DMS114 treated with DMSO at 0.1 percent for 48 hours (cell line): ENCODE measurements around the gene RGS14.
"Not testable (repeated sequence)": the region's sequence is repeated elsewhere in the genome, so short reads cannot be mapped to it uniquely, and the experiment has no call there.

ENCODE experiments used
- DNase-seq: peaks from one replicate; lab custom pipeline; 2025; ENCODE audit not compliant: unreplicated experiment; lab: John Stamatoyannopoulos, UW

Gene RGS14

DNA sequence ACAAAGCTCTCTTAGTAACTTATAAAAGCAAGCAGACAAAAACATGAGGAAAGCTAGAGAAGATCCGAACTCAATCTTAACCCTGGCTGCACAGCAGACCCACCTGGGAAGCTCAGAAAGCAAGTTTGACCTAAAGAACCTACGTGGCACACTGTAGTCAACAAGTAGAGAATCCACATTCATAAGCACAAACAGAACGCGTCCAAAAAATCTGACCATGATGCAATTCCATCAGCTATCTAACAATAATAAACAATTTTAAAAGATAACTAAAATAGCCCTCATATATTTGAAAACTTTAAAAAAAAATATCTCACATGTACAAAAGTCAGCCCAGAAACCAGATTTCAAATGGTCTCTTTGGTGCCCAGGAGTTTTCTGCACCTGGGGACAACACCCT lies 10.9 kb upstream of the RGS14 start:
- no peak for DNase-seq

DNA sequence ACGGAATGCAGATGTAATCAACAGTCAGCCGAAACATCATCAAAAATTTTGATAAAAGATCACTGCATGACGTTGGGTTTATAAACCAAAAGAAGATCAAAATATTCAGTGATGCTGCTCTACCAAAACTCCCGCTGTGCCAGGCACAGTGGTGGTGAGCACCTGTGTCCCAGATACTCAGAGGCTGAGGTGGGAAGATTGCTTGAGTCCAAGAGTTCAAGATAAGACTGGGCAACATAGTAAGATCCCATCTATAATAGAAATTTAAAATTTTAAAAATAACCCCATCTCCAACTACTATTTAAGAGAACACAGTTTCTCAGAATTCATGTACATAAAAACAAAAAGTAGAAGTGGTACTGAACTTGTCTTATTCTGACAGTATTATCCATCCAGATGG lies 10.0 kb upstream of the RGS14 start:
- no peak for DNase-seq

DNA sequence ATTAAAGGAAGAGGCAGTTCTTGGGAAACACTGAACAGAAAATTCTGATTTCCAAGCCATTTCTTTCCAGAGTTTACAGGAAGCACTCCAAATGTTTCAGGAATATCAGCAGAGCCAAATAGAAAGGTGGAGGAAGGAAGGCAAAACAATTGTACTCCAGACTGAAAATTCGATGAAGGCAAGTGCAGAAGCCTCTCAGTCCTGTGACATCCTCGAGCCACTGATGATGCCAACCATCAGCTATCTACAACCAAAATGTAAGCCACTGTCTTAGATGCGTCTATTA lies 8.4 kb upstream of the RGS14 start:
- DNase-seq = no peak

GRCh38 chr5:177349762-177350161 lies 8.0 kb upstream of the RGS14 start:
- DNase-seq = no peak

DNA sequence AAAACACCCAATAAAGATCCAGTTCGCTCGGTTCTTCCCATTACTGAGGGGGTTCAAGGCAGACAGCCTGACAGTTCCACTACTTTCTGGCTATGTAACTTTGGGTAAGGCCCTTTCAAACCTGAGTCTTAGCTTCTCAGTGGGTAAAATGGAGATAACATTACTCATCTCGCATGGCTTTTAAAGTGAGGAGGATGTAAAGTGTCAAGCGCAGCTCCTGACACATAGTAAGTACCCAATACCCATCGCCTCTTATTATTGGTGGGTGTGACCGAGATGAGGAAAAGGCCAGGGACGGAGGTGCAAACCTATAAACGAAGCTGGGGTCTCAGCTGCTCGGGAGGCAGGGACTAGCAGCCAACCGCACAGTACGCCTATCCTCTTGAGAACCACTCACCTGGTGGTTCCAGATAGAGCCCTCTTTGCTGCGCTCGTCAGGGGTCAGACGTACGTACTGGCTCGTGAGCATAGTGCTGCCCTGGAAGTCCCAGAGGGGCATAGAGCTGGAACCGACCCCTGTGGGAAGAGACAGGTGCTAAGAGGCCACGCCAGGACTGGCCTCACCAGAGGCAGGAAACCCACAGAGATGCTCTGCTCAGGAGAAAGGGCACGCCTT lies 6.8 kb upstream of the RGS14 start:
- no peak for DNase-seq

DNA sequence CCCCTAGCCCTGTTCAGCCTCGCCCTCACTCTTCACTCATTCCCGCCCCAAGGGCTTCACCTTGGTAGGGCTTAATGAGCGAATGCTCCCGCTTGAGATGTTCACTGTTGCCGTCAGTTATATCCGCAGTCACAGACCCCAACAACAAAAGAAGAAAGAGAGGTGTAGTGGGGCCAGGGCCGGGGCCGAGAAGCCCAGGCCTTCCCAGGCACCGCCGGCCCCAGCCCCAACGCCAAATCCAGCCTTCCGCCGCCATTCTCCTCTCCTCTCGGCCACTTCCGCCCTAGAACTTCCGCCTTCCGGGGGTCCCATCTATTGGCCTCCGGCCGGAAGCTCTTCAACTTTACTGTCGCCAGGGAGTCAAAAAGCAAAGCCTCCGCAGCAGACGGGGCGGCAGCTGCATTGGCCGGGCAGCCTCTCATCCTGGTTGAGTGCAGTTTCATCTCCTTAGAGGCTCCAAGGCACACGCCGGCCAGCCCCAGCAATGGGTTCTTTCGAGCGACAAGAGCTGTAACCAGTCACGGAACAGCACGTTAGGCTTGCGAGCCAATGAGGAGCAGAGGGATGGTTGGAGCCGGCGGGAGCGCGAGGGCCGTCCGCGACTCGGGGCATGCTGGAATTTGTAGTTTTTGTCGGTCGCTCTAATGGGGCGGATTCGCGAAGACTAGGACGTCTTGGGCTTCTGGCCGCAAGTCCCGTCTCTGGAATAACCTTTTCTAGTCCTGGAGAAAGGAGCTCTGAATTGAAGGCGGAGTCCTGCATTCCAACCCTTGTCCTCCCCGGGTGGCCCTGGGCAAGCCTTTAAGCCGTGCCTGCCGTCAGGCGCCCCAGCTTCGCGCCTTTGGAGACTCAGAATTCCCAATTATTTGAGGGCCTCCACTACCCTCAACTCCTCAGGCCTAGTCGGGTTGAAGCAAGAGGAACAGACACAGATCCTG lies 6.1 kb upstream of the RGS14 start, which contains the start of gene LMAN2:
Gene LMAN2, minus strand, starts transcription at position 277 of the 938 bp plus-strand sequence. Its CDS starts 21 bp downstream, at position 256.
- peak; percentile 95 for DNase-seq

DNA sequence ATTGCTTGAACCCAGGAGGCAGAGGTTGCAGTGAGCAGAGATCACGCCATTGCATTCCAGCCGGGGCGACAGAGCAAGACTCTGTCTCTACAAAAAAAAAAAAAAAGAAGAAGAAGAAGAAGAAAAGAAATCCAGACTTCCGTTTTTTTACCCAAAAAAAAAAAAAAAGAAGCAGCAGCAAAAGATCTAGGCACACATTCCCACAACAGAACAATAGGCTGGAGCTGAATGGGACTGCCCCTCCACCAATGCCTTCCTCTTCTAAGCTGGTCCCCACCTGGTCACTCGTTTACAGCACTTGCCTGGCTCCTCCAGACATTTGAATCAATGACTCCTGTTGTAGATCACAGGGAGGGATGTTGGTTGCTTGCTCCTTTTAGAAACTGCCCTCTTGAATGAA lies 4.6 kb upstream of the RGS14 start:
- no peak for DNase-seq

DNA sequence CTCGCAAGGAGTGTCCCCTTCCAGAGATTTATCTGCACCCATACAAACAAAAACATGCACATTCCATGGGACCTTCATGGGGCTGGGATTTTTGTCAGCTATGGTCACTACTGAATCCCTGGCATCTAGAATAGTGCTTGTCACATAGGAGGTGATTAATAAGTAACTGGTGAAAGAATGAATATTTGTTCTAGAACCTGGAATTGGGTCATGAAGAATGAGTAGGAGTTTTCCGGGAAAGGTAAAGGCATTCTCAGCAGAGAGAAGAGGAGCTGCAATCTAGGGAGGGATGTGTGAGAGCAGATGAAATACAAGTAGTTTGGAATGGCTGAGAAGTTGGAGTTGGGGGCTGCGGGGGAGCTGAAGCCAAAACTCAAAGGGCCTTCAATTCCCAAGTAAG lies 3.5 kb upstream of the RGS14 start:
- no peak for DNase-seq

DNA sequence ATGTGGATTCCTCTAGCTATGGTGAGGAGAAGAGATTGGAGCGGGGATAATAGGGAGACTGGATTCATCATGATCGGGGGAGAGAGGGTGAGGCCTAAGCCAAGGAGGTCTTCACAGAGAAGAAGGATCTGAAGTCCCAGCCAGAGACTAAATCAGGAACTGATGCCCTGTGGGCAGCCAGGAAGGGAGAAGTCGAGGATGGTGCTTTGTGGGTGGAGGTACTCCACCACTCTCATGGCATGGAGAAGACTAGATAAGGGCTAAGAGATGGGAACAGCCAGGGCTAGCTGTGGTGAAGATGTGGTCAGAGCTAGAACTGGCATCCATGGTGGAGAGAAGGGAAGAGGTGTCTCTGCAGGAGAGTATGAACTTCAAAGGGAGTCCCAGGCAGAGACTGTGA lies 3.0 kb upstream of the RGS14 start:
- no peak for DNase-seq

GRCh38 chr5:177355162-177355867 lies 2.4 kb upstream of the RGS14 start:
- no peak for DNase-seq

- no peak for DNase-seq
Measured at GRCh38 chr5:177355868-177356168, 1.9 kb upstream of the RGS14 start.

- DNase-seq = no peak
Measured at GRCh38 chr5:177356746-177357145, 978 bp upstream of the RGS14 start.

- no peak for DNase-seq
Measured at GRCh38 chr5:177357146-177357458, 622 bp upstream of the RGS14 start.

- DNase-seq = no peak
Measured at GRCh38 chr5:177358370-177358819, 671 bp downstream of the RGS14 start.

DNA sequence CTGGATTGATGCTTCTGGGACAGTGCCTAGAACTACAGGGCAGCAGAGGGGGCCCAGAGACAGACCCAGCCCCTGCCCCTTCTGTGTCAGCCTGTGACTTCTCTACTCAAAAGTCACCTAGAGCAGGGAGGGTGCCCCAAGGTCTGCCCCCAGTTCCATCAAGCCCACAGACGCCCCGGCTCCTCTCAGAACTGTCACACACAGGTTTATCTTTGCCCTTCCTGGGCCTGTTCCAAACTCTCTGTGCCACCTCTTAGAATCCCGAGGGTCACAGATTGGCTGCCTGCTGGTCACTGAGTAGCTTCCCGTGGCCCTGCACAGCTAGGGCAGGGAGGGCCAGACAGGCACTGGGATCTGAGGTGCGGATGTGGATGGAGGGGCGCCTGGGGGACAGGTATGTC lies 1.7 kb downstream of the RGS14 start:
- DNase-seq = no peak

GRCh38 chr5:177359860-177360259 lies 2.1 kb downstream of the RGS14 start:
- no peak for DNase-seq

DNA sequence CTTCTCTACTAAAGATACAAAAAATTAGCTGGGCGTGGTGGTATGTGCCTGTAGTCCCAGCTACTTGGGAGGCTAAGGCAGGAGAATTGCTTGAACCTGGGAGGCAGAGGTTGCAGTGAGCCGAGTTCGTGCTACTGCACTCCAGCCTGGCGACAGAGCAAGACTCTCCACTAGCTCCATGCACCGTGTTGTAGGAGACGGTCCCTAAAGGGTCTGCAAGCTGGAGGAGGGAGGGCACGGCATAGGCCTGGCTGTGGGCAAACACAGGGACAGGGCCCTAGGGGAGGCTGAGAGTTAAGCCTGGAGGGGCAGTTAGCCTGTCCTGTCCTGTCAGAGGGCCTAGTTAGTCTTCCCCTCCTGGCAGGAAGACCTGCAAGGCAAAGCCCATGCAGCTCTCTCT lies 3.0 kb downstream of the RGS14 start:
- not testable (repeated sequence) for DNase-seq

GRCh38 chr5:177361418-177362291 lies 3.9 kb downstream of the RGS14 start:
- DNase-seq = no peak

DNA sequence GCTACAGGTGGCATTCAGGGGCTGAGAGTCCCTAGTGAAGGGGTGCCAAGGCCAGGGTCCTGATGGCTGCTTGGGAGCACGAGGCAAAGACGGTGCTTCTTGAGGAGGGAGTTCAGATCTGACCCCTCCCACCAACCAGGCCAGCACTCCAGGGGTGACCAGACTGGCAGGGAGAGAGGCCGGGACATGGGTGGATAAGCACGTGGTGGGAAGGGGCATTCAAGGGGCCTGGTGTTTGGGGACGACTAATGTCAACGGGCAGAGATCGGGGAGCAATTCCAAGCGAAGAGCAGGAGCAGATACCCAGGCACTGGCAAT lies 4.5 kb downstream of the RGS14 start:
- no peak for DNase-seq

- DNase-seq = peak; percentile 43
Measured at GRCh38 chr5:177362610-177363507, 5.1 kb downstream of the RGS14 start.
